Liver (tissue), 9 donors: ENCODE data around the gene IL2RA. TPM values are rescaled to one million over a fixed set of nuclear protein-coding genes. Genes with fewer than 3 reads are reported as not detected.

ENCODE experiments used
- DNase-seq: peaks from one replicate; pipeline ENCODE4 v3.0.0-alpha.2; 2017; ENCODE audit warnings: low spot score
- H3K27ac ChIP-seq, 2 donors: one replicate each; pipeline ENCODE4 v1.7.0; 2013; ENCODE audit warnings: inconsistent platforms in 2 of 2, low read length in 2 of 2, control low read depth in 1 of 2, low read depth in 1 of 2, mild to moderate bottlenecking in 1 of 2
- H3K27me3 ChIP-seq, 4 donors: one replicate each; pipeline versions ENCODE4 v1.6.1 to v1.7.0; 2013; ENCODE audit warnings: low read length in 3 of 4, inconsistent platforms in 1 of 4, mild to moderate bottlenecking in 1 of 4, moderate library complexity in 1 of 4; ENCODE audit not compliant: control insufficient read depth in 4 of 4, insufficient read depth in 4 of 4
- H3K36me3 ChIP-seq, 4 donors: one replicate each; pipeline versions ENCODE4 v1.6.1 to v1.7.0; 2013; ENCODE audit warnings: low read length in 3 of 4, mild to moderate bottlenecking in 3 of 4, low read depth in 1 of 4, moderate library complexity in 1 of 4; ENCODE audit not compliant: control insufficient read depth in 4 of 4, insufficient read depth in 3 of 4
- H3K4me1 ChIP-seq, 4 donors: one replicate each; pipeline versions ENCODE4 v1.6.1 to v1.7.0; 2013; ENCODE audit warnings: low read length in 3 of 4, mild to moderate bottlenecking in 3 of 4, moderate library complexity in 1 of 4; ENCODE audit not compliant: control insufficient read depth in 4 of 4, insufficient read depth in 4 of 4
- H3K4me3 ChIP-seq, 3 donors: one replicate each; pipeline versions ENCODE4 v1.6.1 to v1.7.0; 2013; ENCODE audit warnings: low read length in 3 of 3, control low read depth in 1 of 3, low read depth in 1 of 3, mild to moderate bottlenecking in 1 of 3
- H3K9ac ChIP-seq, 2 donors: one replicate each; pipeline ENCODE4 v1.7.0; 2013; ENCODE audit warnings: low read length in 2 of 2, mild to moderate bottlenecking in 2 of 2, moderate library complexity in 2 of 2, control low read depth in 1 of 2, low read depth in 1 of 2
- H3K9me3 ChIP-seq, 4 donors: one replicate each; pipeline versions ENCODE4 v1.6.1 to v1.7.0; 2013; ENCODE audit warnings: low read length in 3 of 4; ENCODE audit not compliant: control insufficient read depth in 4 of 4
- ATF3 ChIP-seq: IDR thresholded peaks from 2 replicates; pipeline ENCODE4 v1.6.1; 2016; ENCODE audit warnings: antibody characterized with exemption
- EGR1 ChIP-seq, 2 donors: IDR thresholded peaks; 2 replicates each; pipeline ENCODE4 v1.6.1; 2016 to 2018; ENCODE audit warnings: antibody characterized with exemption in 2 of 2, low read depth in 2 of 2
- FOXA1 ChIP-seq: IDR thresholded peaks from 2 replicates; pipeline ENCODE4 v1.6.1; 2016; ENCODE audit warnings: antibody characterized with exemption
- FOXA2 ChIP-seq: IDR thresholded peaks from 2 replicates; pipeline ENCODE4 v1.6.1; 2016; ENCODE audit warnings: antibody characterized with exemption
- HNF4A ChIP-seq, 2 donors: conservative IDR thresholded peaks; 2 replicates each; pipeline ENCODE4 v1.6.1; 2016; ENCODE audit warnings: antibody characterized with exemption in 2 of 2, mild to moderate bottlenecking in 2 of 2
- HNF4G ChIP-seq: IDR thresholded peaks from 2 replicates; pipeline ENCODE4 v1.6.1; 2016; ENCODE audit warnings: antibody characterized with exemption
- JUND ChIP-seq, 2 donors: IDR thresholded peaks; 2 replicates each; pipeline ENCODE4 v1.6.1; 2016; ENCODE audit warnings: antibody characterized with exemption in 2 of 2
- NR2F2 ChIP-seq: IDR thresholded peaks from 2 replicates; pipeline ENCODE4 v1.6.1; 2016; ENCODE audit warnings: antibody characterized with exemption
- RAD21 ChIP-seq, 2 donors: IDR thresholded peaks; 2 replicates each; pipeline ENCODE4 v1.6.1; 2016; ENCODE audit warnings: antibody characterized with exemption in 2 of 2, mild to moderate bottlenecking in 2 of 2
- RXRA ChIP-seq, 2 donors: IDR thresholded peaks; 2 replicates each; pipeline ENCODE4 v1.6.1; 2017 to 2018; ENCODE audit warnings: antibody characterized with exemption in 2 of 2, mild to moderate bottlenecking in 1 of 2
- SP1 ChIP-seq: IDR thresholded peaks from 2 replicates; pipeline ENCODE4 v1.6.1; 2018; ENCODE audit warnings: antibody characterized with exemption, mild to moderate bottlenecking
- TAF1 ChIP-seq: conservative IDR thresholded peaks from 2 replicates; pipeline ENCODE4 v1.6.1; 2016; ENCODE audit warnings: antibody characterized with exemption, mild to moderate bottlenecking
- YY1 ChIP-seq: IDR thresholded peaks from 2 replicates; pipeline ENCODE4 v1.6.1; 2016; ENCODE audit warnings: antibody characterized with exemption, mild to moderate bottlenecking
- ZBTB33 ChIP-seq: IDR thresholded peaks from 2 replicates; pipeline ENCODE4 v1.6.1; 2016; ENCODE audit warnings: antibody characterized with exemption
- WGBS: extraction: QIAGEN DNeasy Blood & Tissue Kit; methylation state at CpG from one replicate; pipeline ENCODE4 v1.1.7; 2013; 5-methylcytosine and 5-hydroxymethylcytosine counted together
- polyA plus RNA-seq, 2 donors: library from polyadenylated mRNA; stranded (reverse) in 1 of 2; unstranded in 1 of 2; fragments of 200-250 nt in 1 of 2; fragments of >200 nt in 1 of 2; fragmentation: Nextera tagmentation in 1 of 2; extraction: Ambion mirVana in 1 of 2; gene quantifications; one replicate each; pipeline versions ENCODE4 v1.2.1 to v1.2.3, GENCODE V29; 2013 to 2015
- total RNA-seq, 2 donors: library from RNA; depleted of rRNA; stranded (reverse); fragments of >200 nt; gene quantifications; one replicate each; pipeline ENCODE4 v1.2.3, GENCODE V29; 2014
- TF ChIP-seq, protein P1 (sequence below): IDR thresholded peaks from 2 replicates; pipeline ENCODE4 v1.6.1; 2016; ENCODE audit warnings: antibody characterized with exemption
- TF ChIP-seq, protein P2 (sequence below): fragments of 150-350 bp; IDR thresholded peaks from 2 replicates; pipeline ENCODE4 v1.5.1; 2017; ENCODE audit warnings: improper control_type of control experiment, low read depth, low read length; ENCODE audit not compliant: missing input control
- TF ChIP-seq, protein P3 (sequence below): IDR thresholded peaks from 2 replicates; pipeline ENCODE4 v1.6.1; 2016; ENCODE audit warnings: antibody characterized with exemption, mild to moderate bottlenecking
- donor health status: healthy.
- donor health status: healthy.
- donor health status: healthy.
- donor health status: healthy.
- donor health status: healthy.

IL2RA gene
- total and polyA plus RNA-seq, 4 donors, result 0.46 to 1.6 TPM; not detected in 2

- no peaks in the 10 kb centered on the region for H3K36me3 ChIP-seq
- peak; percentile 27 for DNase-seq
- H3K27ac ChIP-seq, result no peak overlapping the region
- no peak for TF ChIP-seq EGR1 (IDR thresholded peaks at IDR 0.05; ENCODE audit: low read depth in 2 of 2)
- TF ChIP-seq NR2F2, result no peak
- TF ChIP-seq ZBTB33, result no peak
- TF ChIP-seq, protein P1, sequence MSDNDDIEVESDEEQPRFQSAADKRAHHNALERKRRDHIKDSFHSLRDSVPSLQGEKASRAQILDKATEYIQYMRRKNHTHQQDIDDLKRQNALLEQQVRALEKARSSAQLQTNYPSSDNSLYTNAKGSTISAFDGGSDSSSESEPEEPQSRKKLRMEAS, result no peak
- TF ChIP-seq, protein P2, sequence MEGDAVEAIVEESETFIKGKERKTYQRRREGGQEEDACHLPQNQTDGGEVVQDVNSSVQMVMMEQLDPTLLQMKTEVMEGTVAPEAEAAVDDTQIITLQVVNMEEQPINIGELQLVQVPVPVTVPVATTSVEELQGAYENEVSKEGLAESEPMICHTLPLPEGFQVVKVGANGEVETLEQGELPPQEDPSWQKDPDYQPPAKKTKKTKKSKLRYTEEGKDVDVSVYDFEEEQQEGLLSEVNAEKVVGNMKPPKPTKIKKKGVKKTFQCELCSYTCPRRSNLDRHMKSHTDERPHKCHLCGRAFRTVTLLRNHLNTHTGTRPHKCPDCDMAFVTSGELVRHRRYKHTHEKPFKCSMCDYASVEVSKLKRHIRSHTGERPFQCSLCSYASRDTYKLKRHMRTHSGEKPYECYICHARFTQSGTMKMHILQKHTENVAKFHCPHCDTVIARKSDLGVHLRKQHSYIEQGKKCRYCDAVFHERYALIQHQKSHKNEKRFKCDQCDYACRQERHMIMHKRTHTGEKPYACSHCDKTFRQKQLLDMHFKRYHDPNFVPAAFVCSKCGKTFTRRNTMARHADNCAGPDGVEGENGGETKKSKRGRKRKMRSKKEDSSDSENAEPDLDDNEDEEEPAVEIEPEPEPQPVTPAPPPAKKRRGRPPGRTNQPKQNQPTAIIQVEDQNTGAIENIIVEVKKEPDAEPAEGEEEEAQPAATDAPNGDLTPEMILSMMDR, result no peak
- no peak for TF ChIP-seq YY1
- no peak for TF ChIP-seq HNF4G
- TF ChIP-seq ATF3, result no peak
- TF ChIP-seq RAD21 (IDR thresholded peaks at IDR 0.05), result no peak
- TF ChIP-seq RXRA (IDR thresholded peaks at IDR 0.05), result no peak
- no peak for TF ChIP-seq HNF4A (conservative IDR thresholded peaks at IDR 0.05)
- no peak for TF ChIP-seq JUND (IDR thresholded peaks at IDR 0.05)
- TF ChIP-seq, protein P3, sequence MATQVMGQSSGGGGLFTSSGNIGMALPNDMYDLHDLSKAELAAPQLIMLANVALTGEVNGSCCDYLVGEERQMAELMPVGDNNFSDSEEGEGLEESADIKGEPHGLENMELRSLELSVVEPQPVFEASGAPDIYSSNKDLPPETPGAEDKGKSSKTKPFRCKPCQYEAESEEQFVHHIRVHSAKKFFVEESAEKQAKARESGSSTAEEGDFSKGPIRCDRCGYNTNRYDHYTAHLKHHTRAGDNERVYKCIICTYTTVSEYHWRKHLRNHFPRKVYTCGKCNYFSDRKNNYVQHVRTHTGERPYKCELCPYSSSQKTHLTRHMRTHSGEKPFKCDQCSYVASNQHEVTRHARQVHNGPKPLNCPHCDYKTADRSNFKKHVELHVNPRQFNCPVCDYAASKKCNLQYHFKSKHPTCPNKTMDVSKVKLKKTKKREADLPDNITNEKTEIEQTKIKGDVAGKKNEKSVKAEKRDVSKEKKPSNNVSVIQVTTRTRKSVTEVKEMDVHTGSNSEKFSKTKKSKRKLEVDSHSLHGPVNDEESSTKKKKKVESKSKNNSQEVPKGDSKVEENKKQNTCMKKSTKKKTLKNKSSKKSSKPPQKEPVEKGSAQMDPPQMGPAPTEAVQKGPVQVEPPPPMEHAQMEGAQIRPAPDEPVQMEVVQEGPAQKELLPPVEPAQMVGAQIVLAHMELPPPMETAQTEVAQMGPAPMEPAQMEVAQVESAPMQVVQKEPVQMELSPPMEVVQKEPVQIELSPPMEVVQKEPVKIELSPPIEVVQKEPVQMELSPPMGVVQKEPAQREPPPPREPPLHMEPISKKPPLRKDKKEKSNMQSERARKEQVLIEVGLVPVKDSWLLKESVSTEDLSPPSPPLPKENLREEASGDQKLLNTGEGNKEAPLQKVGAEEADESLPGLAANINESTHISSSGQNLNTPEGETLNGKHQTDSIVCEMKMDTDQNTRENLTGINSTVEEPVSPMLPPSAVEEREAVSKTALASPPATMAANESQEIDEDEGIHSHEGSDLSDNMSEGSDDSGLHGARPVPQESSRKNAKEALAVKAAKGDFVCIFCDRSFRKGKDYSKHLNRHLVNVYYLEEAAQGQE, result no peak
- TF ChIP-seq TAF1, result no peak
- no peak for TF ChIP-seq FOXA1
- no peak for TF ChIP-seq FOXA2
- TF ChIP-seq SP1, result no peak
- H3K4me1 ChIP-seq, result peaks cover 0 to 1% (median 0%) of the 10 kb centered on the region in 4 donors
- H3K9me3 ChIP-seq, result peaks cover 0 to 6% (median under 1%) of the 10 kb centered on the region in 4 donors
- no peak overlapping the region for H3K9ac ChIP-seq
- H3K27me3 ChIP-seq, result no peaks in the 10 kb centered on the region
- no peak overlapping the region for H3K4me3 ChIP-seq
- WGBS, result 75% methylated on average over 6 of the region's 6 CpGs
These were observed 34.2 kb downstream of the IL2RA start for GRCh38 chr10:6027929-6028328.
